Natural killer cell (primary cell): ENCODE data around the gene SEC31B. TPM values are rescaled to one million over a fixed set of nuclear protein-coding genes. Genes with fewer than 3 reads are reported as not detected.

ENCODE experiments used
- ATAC-seq, 3 donors: fragments of 150-1000 bp in 2 of 3; fragments of 200-7000 bp in 1 of 3; cut with Tn5 transposase; 1 replicate in 1 of 3; 2 replicates in 2 of 3; pipeline ENCODE4 v1.10.0; 2021; ENCODE audit warnings: mild to moderate bottlenecking in 2 of 3, moderate library complexity in 2 of 3
- DNase-seq, 2 donors: peaks; one replicate each; pipeline versions ENCODE4 v3.0.0 to v3.0.0-alpha.2; 2013 to 2021; ENCODE audit warnings: mixed read lengths in 1 of 2
- H3K27ac ChIP-seq: one replicate; pipeline ENCODE4 v1.5.1; 2013; ENCODE audit warnings: mild to moderate bottlenecking, low read length
- H3K27me3 ChIP-seq: one replicate; pipeline ENCODE4 v1.6.1; 2013; ENCODE audit warnings: low read length; ENCODE audit not compliant: control insufficient read depth, insufficient read depth
- H3K36me3 ChIP-seq: one replicate; pipeline ENCODE4 v1.6.1; 2013; ENCODE audit warnings: low read length; ENCODE audit not compliant: control insufficient read depth, insufficient read depth
- H3K4me1 ChIP-seq: one replicate; pipeline ENCODE4 v1.6.1; 2013; ENCODE audit warnings: low read length; ENCODE audit not compliant: control insufficient read depth, insufficient read depth
- H3K4me3 ChIP-seq: one replicate; pipeline ENCODE4 v1.5.1; 2013; ENCODE audit warnings: low read length
- H3K9me3 ChIP-seq: one replicate; pipeline ENCODE4 v1.6.1; 2013; ENCODE audit warnings: low read length; ENCODE audit not compliant: control insufficient read depth, insufficient read depth
- H3K27ac Mint-ChIP-seq, 2 donors: one replicate each; pipeline ENCODE4 v1.8.0; 2022; ENCODE audit warnings: mild to moderate bottlenecking in 2 of 2, mixed read lengths in 2 of 2, moderate library complexity in 1 of 2
- H3K27me3 Mint-ChIP-seq, 2 donors: one replicate each; pipeline ENCODE4 v1.8.0; 2022; ENCODE audit warnings: low read depth in 2 of 2, mixed read lengths in 2 of 2
- H3K36me3 Mint-ChIP-seq: one replicate; pipeline ENCODE4 v1.8.0; 2022; ENCODE audit warnings: mixed read lengths
- H3K4me1 Mint-ChIP-seq, 2 donors: one replicate each; pipeline ENCODE4 v1.8.0; 2022; ENCODE audit warnings: mixed read lengths in 2 of 2
- H3K4me3 Mint-ChIP-seq: one replicate; pipeline ENCODE4 v1.8.0; 2022; ENCODE audit warnings: mild to moderate bottlenecking, moderate library complexity, mixed read lengths
- H3K9me3 Mint-ChIP-seq, 2 donors: one replicate each; pipeline ENCODE4 v1.8.0; 2022; ENCODE audit warnings: mixed read lengths in 2 of 2
- CTCF ChIP-seq: fragments of 200-600 bp; IDR thresholded peaks from one replicate; pipeline ENCODE4 v1.8.0; 2022; ENCODE audit warnings: antibody characterized with exemption
- WGBS: methylation state at CpG from one replicate; pipeline ENCODE4 v1.1.7; 2013; ENCODE audit warnings: missing lambda C conversion rate; ENCODE audit not compliant: insufficient coverage; 5-methylcytosine and 5-hydroxymethylcytosine counted together
- intact Hi-C: fragments of 100-400 bp; cut with micrococcal nuclease; formaldehyde crosslinking; loops from one replicate; pipeline ENCODE4 v1.14.2; 2022
- total RNA-seq, 4 donors: library from RNA; stranded (reverse); fragments of 120-200 nt in 1 of 4; gene quantifications; one replicate each; pipeline versions ENCODE4 v1.2.3 to v1.2.4, GENCODE V29; 2013 to 2022

SEC31B gene
- total RNA-seq, 3 donors from 2014 or later (not counting 1 experiment from before 2014, with no cell fraction given), result 32.6 to 38.6 (median 38.1) TPM

- H3K36me3 Mint-ChIP-seq, result peaks cover 9% of the 10 kb centered on the region
- H3K27me3 ChIP-seq, result no peaks in the 10 kb centered on the region
- H3K27me3 Mint-ChIP-seq, result no peaks in the 10 kb centered on the region
- H3K27ac Mint-ChIP-seq, result peak within 1 kb of the TSS; percentile 92 to 99
- H3K9me3 Mint-ChIP-seq, result no peaks in the 10 kb centered on the region
- 1% methylated on average over 43 of the region's 43 CpGs for WGBS
- ATAC-seq, result peak; percentile 80 to 85 (median 84)
- H3K27ac ChIP-seq, result peak within 1 kb of the TSS; percentile 74
- intact Hi-C loops, result no loop called here
- peak within 1 kb of the TSS; percentile 100 for H3K4me3 Mint-ChIP-seq
- H3K36me3 ChIP-seq, result peaks cover 16% of the 10 kb centered on the region
- DNase-seq, result peak; percentile 83 to 93
- H3K4me1 ChIP-seq, result peaks cover 22% of the 10 kb centered on the region
- peaks cover 27 to 37% of the 10 kb centered on the region in 2 donors for H3K4me1 Mint-ChIP-seq
- no peaks in the 10 kb centered on the region for H3K9me3 ChIP-seq
- TF ChIP-seq CTCF, result no peak
- H3K4me3 ChIP-seq, result peak within 1 kb of the TSS; percentile 80
Measured at GRCh38 chr10:100529475-100530298, 10.0 kb upstream of the SEC31B start, which contains the start of gene NDUFB8. Gene NDUFB8 (minus strand): TSS chr10:100529871. CDS start chr10:100529851, 20 bp downstream.

- WGBS, result 0% methylated on average over 18 of the region's 18 CpGs
- H3K27me3 ChIP-seq, result no peaks in the 10 kb centered on the region
- peak overlapping the region; percentile 80 for H3K4me3 ChIP-seq
Measured at GRCh38 chr10:100528921-100529474, 9.3 kb upstream of the SEC31B start.

GRCh38 chr10:100528123-100528886, 8.6 kb upstream of the SEC31B start:
- intact Hi-C loops, result no loop called here

More at GRCh38 chr10:100528921-100529474, 9.3 kb upstream of the SEC31B start:
- Histone ChIP-seq H3K9me3 (no peaks in the 10 kb centered on the region), H3K4me1 (peaks cover 22% of the 10 kb centered on the region), H3K36me3 (peaks cover 23% of the 10 kb centered on the region), H3K27ac (peak overlapping the region; percentile 74)
- H3K9me3 Mint-ChIP-seq, result no peaks in the 10 kb centered on the region
- TF ChIP-seq CTCF, result no peak
- DNase-seq (no peak), ATAC-seq (peak in 1 of 3 donors; percentile 14)
- H3K27ac Mint-ChIP-seq, result peak overlapping the region; percentile 92 to 99
- H3K27me3 Mint-ChIP-seq, result no peaks in the 10 kb centered on the region
- H3K36me3 Mint-ChIP-seq, result peaks cover 9% of the 10 kb centered on the region
- intact Hi-C loops, result no loop called here
- peaks cover 27 to 38% of the 10 kb centered on the region in 2 donors for H3K4me1 Mint-ChIP-seq
- H3K4me3 Mint-ChIP-seq, result peak overlapping the region; percentile 100

More at GRCh38 chr10:100528123-100528886, 8.6 kb upstream of the SEC31B start:
- Mint-ChIP-seq H3K4me3 (peak overlapping the region; percentile 100), H3K27ac (peak overlapping the region; percentile 92 to 99), H3K4me1 (peaks cover 27 to 42% of the 10 kb centered on the region in 2 donors), H3K27me3 (no peaks in the 10 kb centered on the region), H3K36me3 (peaks cover 9% of the 10 kb centered on the region), H3K9me3 (no peaks in the 10 kb centered on the region)
- WGBS, result 54% methylated on average over 7 of the region's 7 CpGs
- TF ChIP-seq CTCF, result no peak
- H3K4me1 ChIP-seq, result peaks cover 22% of the 10 kb centered on the region
- peak overlapping the region; percentile 74 for H3K27ac ChIP-seq
- H3K4me3 ChIP-seq, result peak overlapping the region; percentile 80
- peaks cover 30% of the 10 kb centered on the region for H3K36me3 ChIP-seq
- no peak for ATAC-seq
- peak in 1 of 2 donors; percentile 59 for DNase-seq
- H3K9me3 ChIP-seq, result no peaks in the 10 kb centered on the region
- no peaks in the 10 kb centered on the region for H3K27me3 ChIP-seq
